Spleen (tissue), 11 donors: ENCODE data around the gene SLC13A4. TPM values are rescaled to one million over a fixed set of nuclear protein-coding genes. Genes with fewer than 3 reads are reported as not detected.

Experiments used
- DNase-seq: peaks from one replicate; pipeline ENCODE4 v3.0.0-alpha.2; 2020
- H3K27ac ChIP-seq, 8 donors: fragments of 200-600 bp; sonication (generic) in 7 of 8; 1 replicate in 4 of 8; 2 replicates in 4 of 8; pipeline versions ENCODE4 v1.5.0 to v1.8.0; 2016 to 2021; ENCODE audit warnings: inconsistent platforms in 4 of 8, mild to moderate bottlenecking in 4 of 8, moderate library complexity in 1 of 8
- H3K27me3 ChIP-seq, 7 donors: fragments of 200-600 bp; sonication (generic) in 6 of 7; replicated peaks in 1 of 7; 1 replicate in 4 of 7; 2 replicates in 3 of 7; pipeline versions ENCODE4 v1.5.0 to v1.8.0; 2016 to 2021; ENCODE audit warnings: inconsistent platforms in 3 of 7, mild to moderate bottlenecking in 1 of 7
- H3K36me3 ChIP-seq, 6 donors: fragments of 200-600 bp; sonication (generic) in 5 of 6; 1 replicate in 4 of 6; 2 replicates in 2 of 6; pipeline versions ENCODE4 v1.5.0 to v1.8.0; 2016 to 2021; ENCODE audit warnings: inconsistent platforms in 2 of 6
- H3K4me1 ChIP-seq, 6 donors: fragments of 200-600 bp; sonication (generic) in 5 of 6; 1 replicate in 3 of 6; 2 replicates in 3 of 6; pipeline versions ENCODE4 v1.5.0 to v1.8.0; 2016 to 2021; ENCODE audit warnings: inconsistent platforms in 3 of 6
- H3K4me3 ChIP-seq, 8 donors: fragments of 200-600 bp; sonication (generic) in 7 of 8; 1 replicate in 4 of 8; 2 replicates in 4 of 8; pipeline versions ENCODE4 v1.5.0 to v1.8.0; 2016 to 2021; ENCODE audit warnings: inconsistent platforms in 4 of 8, mild to moderate bottlenecking in 4 of 8, moderate library complexity in 2 of 8
- H3K9me3 ChIP-seq, 8 donors: fragments of 200-600 bp; sonication (generic) in 7 of 8; 1 replicate in 4 of 8; 2 replicates in 4 of 8; pipeline versions ENCODE4 v1.5.0 to v1.8.0; 2016 to 2021; ENCODE audit warnings: inconsistent platforms in 4 of 8
- CTCF ChIP-seq, 11 experiments: fragments of 200-600 bp in 7 of 11; fragments of 450-650 bp in 4 of 11; sonication (generic) in 4 of 11; IDR thresholded peaks in 8 of 11; conservative IDR thresholded peaks in 3 of 11; 1 replicate in 7 of 11; 2 replicates in 4 of 11; pipeline versions ENCODE4 v1.4.0 to v1.8.0; 2016 to 2021; ENCODE audit warnings: antibody characterized with exemption in 11 of 11, inconsistent platforms in 4 of 11, mild to moderate bottlenecking in 1 of 11
- POLR2A ChIP-seq, 3 donors: fragments of 450-650 bp; IDR thresholded peaks; one replicate each; pipeline ENCODE4 v1.5.1; 2017; ENCODE audit warnings: antibody characterized with exemption in 3 of 3, mild to moderate bottlenecking in 1 of 3
- POLR2AphosphoS5 ChIP-seq, 3 donors: sonication (generic); formaldehyde crosslinking; IDR thresholded peaks; one replicate each; pipeline ENCODE4 v1.5.1; 2017; ENCODE audit warnings: antibody characterized with exemption in 3 of 3
- WGBS, 5 donors: extraction: QIAGEN DNeasy Blood & Tissue Kit in 3 of 5; methylation state at CpG; one replicate each; pipeline versions ENCODE4 v1.1.5 to v1.1.7; 2013 to 2018; 5-methylcytosine and 5-hydroxymethylcytosine counted together
- intact Hi-C: fragments of 100-400 bp; cut with DNase I; formaldehyde crosslinking; loops from one replicate; pipeline ENCODE4 v1.15.0; 2023; ENCODE audit warnings: low total_unique reads
- polyA plus RNA-seq, 3 donors: library from polyadenylated mRNA; stranded (reverse); fragments of 200-250 nt; gene quantifications; one replicate each; pipeline ENCODE4 v1.2.1, GENCODE V29; 2013
- total RNA-seq, 7 donors: library from RNA; depleted of rRNA in 3 of 7; stranded (reverse); fragments of >200 nt in 3 of 7; fragmentation: NEBNext Ultra II Directional in 4 of 7; extraction: Animal tissue kit (Norgen Biotek cat#: 25700) in 4 of 7; gene quantifications; one replicate each; pipeline versions ENCODE4 v1.1.0 to v1.2.1, GENCODE V29; 2016 to 2021
- donor health status: healthy with polysubstance abuse.
- donor health status: DM: no; HTN: no; CAD: no; lungs with moderate emphysema.
- donor health status: DM: no; HTN: no; CAD: no.
- donor health status: Bipolar disorder and iron deficiency.
- donor health status: healthy.
- donor health status: DM: no; HTN: no; CAD: no.
- donor health status: DM: yes; HTN: yes; CAD: no.

The SLC13A4 gene
- total and polyA plus RNA-seq, 10 donors, result 0.16 to 0.20 TPM; not detected in 8

DNA sequence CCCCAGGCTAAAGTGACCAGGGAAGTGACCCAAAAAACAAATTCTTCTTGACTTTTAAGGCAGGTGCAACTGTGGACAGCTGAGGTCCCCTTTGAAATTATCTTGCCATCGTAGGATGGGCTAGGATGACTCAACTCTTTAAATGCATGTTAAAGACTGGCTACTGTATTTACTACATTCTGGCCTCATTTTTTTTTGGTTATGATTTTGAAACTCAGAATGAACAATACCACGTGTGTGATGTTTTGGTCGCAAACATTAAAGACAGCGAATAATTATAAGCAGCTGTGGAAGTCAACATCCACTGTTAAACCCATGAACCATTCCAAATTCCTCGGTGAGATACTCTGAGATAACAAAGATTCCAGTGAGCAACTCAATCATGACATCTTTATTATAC is 1.2 kb upstream of the SLC13A4 start:
- 83 to 92% (median 86%) methylated on average over 5 of the region's 5 CpGs for WGBS, 5 donors
- intact Hi-C loops, result no loop called here
- Histone ChIP-seq H3K27me3 (peaks cover 0 to 12% (median 0%) of the 10 kb centered on the region in 7 donors), H3K4me3 (no peak overlapping the region), H3K4me1 (no peaks in the 10 kb centered on the region), H3K36me3 (no peaks in the 10 kb centered on the region), H3K9me3 (no peaks in the 10 kb centered on the region), H3K27ac (no peak overlapping the region)
- TF ChIP-seq POLR2A (IDR thresholded peaks at IDR 0.05) (no peak), CTCF (IDR thresholded peaks at IDR 0.05 in 8 of 11, conservative IDR thresholded peaks at IDR 0.05 in 3 of 11) (no peak), POLR2AphosphoS5 (IDR thresholded peaks at IDR 0.05) (no peak)
- DNase-seq, result no peak

GRCh38 chr7:135726911-135727673 is 894 bp downstream of the SLC13A4 start:
- DNase-seq, result no peak
- Histone ChIP-seq H3K4me1 (no peaks in the 10 kb centered on the region), H3K9me3 (no peaks in the 10 kb centered on the region), H3K4me3 (no peak overlapping the region), H3K27me3 (peaks cover 0 to 12% (median 0%) of the 10 kb centered on the region in 7 donors), H3K36me3 (no peaks in the 10 kb centered on the region), H3K27ac (no peak overlapping the region)
- 89 to 92% (median 90%) methylated on average over 30 of the region's 30 CpGs for WGBS, 5 donors
- TF ChIP-seq CTCF (IDR thresholded peaks at IDR 0.05 in 8 of 11, conservative IDR thresholded peaks at IDR 0.05 in 3 of 11) (no peak), POLR2A (IDR thresholded peaks at IDR 0.05) (no peak), POLR2AphosphoS5 (IDR thresholded peaks at IDR 0.05) (no peak)
- intact Hi-C loops, result no loop called here

- DNase-seq, result no peak
- intact Hi-C loops, result no loop called here
- Histone ChIP-seq H3K27ac (no peak overlapping the region), H3K4me3 (no peak overlapping the region), H3K27me3 (peaks cover 0 to 17% (median 0%) of the 10 kb centered on the region in 7 donors), H3K9me3 (no peaks in the 10 kb centered on the region), H3K4me1 (no peaks in the 10 kb centered on the region), H3K36me3 (no peaks in the 10 kb centered on the region)
- WGBS, 5 donors, result 34 to 48% (median 45%) methylated on average over 5 of the region's 5 CpGs
- TF ChIP-seq CTCF (IDR thresholded peaks at IDR 0.05 in 8 of 11, conservative IDR thresholded peaks at IDR 0.05 in 3 of 11) (no peak), POLR2AphosphoS5 (IDR thresholded peaks at IDR 0.05) (no peak), POLR2A (IDR thresholded peaks at IDR 0.05) (no peak)
These were observed 1.7 kb downstream of the SLC13A4 start for GRCh38 chr7:135726276-135726788.

- Histone ChIP-seq H3K4me1 (no peaks in the 10 kb centered on the region), H3K4me3 (no peak overlapping the region), H3K27me3 (peaks cover 0 to 26% (median 0%) of the 10 kb centered on the region in 7 donors), H3K27ac (no peak overlapping the region), H3K36me3 (no peaks in the 10 kb centered on the region), H3K9me3 (no peaks in the 10 kb centered on the region)
- DNase-seq, result no peak
- 79 to 89% (median 83%) methylated on average over 7 of the region's 7 CpGs for WGBS, 5 donors
- intact Hi-C loops, result no loop called here
- TF ChIP-seq POLR2AphosphoS5 (IDR thresholded peaks at IDR 0.05) (no peak), POLR2A (IDR thresholded peaks at IDR 0.05) (no peak), CTCF (IDR thresholded peaks at IDR 0.05 in 8 of 11, conservative IDR thresholded peaks at IDR 0.05 in 3 of 11) (no peak)
These were observed 4.6 kb downstream of the SLC13A4 start for GRCh38 chr7:135723411-135723810.
